HTR-8/SVneo (cell line): ENCODE measurements around the gene LYPD6.
"Not testable (repeated sequence)": the region's sequence is repeated elsewhere in the genome, so short reads cannot be mapped to it uniquely, and the experiment has no call there.

Source experiments
- DNase-seq: peaks from one replicate; pipeline ENCODE4 v3.0.0; 2011; ENCODE audit warnings: low spot score, mixed read lengths; ENCODE audit not compliant: insufficient read length
- FAIRE-seq: peaks from 2 replicates; lab custom pipeline; 2011; peaks lifted over from hg19 to GRCh38; lab: Jason Lieb, UNC

LYPD6 gene

GRCh38 chr2:149330127-149331022 is at the start of gene LYPD6:
LYPD6 (plus strand) TSS chr2:149330587; CDS start chr2:149437709, 107,122 bp downstream.
- peak; percentile 72 for DNase-seq
- FAIRE-seq: peak; percentile 92

- no peak for DNase-seq
- FAIRE-seq: no peak
Observed at GRCh38 chr2:149281441-149281840, 48.9 kb upstream of the LYPD6 start.

GRCh38 chr2:149290662-149291061 is 39.7 kb upstream of the LYPD6 start:
- DNase-seq: no peak
- no peak for FAIRE-seq

- FAIRE-seq (no peak), DNase-seq (no peak)
Observed at GRCh38 chr2:149291881-149292280, 38.5 kb upstream of the LYPD6 start.

GRCh38 chr2:149296031-149296430 is 34.4 kb upstream of the LYPD6 start:
- no peak for FAIRE-seq

GRCh38 chr2:149307014-149307413 is 23.4 kb upstream of the LYPD6 start:
- DNase-seq: no peak
- no peak for FAIRE-seq

More at GRCh38 chr2:149296031-149296430, 34.4 kb upstream of the LYPD6 start:
- no peak for DNase-seq

- DNase-seq (no peak), FAIRE-seq (no peak)
Observed at GRCh38 chr2:149310349-149310748, 20.0 kb upstream of the LYPD6 start.

GRCh38 chr2:149312039-149312438 is 18.3 kb upstream of the LYPD6 start:
- DNase-seq (no peak), FAIRE-seq (no peak)

GRCh38 chr2:149313512-149313972 is 16.8 kb upstream of the LYPD6 start:
- FAIRE-seq: peak; percentile 60
- peak; percentile 62 for DNase-seq

GRCh38 chr2:149314687-149315086 is 15.7 kb upstream of the LYPD6 start:
- no peak for DNase-seq
- FAIRE-seq: no peak

GRCh38 chr2:149315461-149315860 is 14.9 kb upstream of the LYPD6 start:
- DNase-seq: no peak
- FAIRE-seq: no peak

- not testable (repeated sequence) for FAIRE-seq, DNase-seq
Observed at GRCh38 chr2:149318566-149318965, 11.8 kb upstream of the LYPD6 start.

- FAIRE-seq: no peak
- DNase-seq: no peak
Observed at GRCh38 chr2:149320362-149320761, 10.0 kb upstream of the LYPD6 start.

- DNase-seq (peak; percentile 13), FAIRE-seq (no peak)
Observed at GRCh38 chr2:149329068-149329467, 1.3 kb upstream of the LYPD6 start.

GRCh38 chr2:149329489-149330126 is 779 bp upstream of the LYPD6 start:
- DNase-seq: peak; percentile 86
- no peak for FAIRE-seq

GRCh38 chr2:149331023-149331400 is 625 bp downstream of the LYPD6 start:
- FAIRE-seq: no peak

GRCh38 chr2:149332364-149332763 is 2.0 kb downstream of the LYPD6 start:
- DNase-seq (no peak), FAIRE-seq (no peak)

More at GRCh38 chr2:149331023-149331400, 625 bp downstream of the LYPD6 start:
- DNase-seq: peak; percentile 31

- DNase-seq: no peak
Observed at GRCh38 chr2:149333636-149334035, 3.2 kb downstream of the LYPD6 start.

GRCh38 chr2:149334156-149334555 is 3.8 kb downstream of the LYPD6 start:
- DNase-seq (no peak), FAIRE-seq (no peak)

More at GRCh38 chr2:149333636-149334035, 3.2 kb downstream of the LYPD6 start:
- FAIRE-seq: no peak

GRCh38 chr2:149339324-149339723 is 8.9 kb downstream of the LYPD6 start:
- no peak for FAIRE-seq
- no peak for DNase-seq

- DNase-seq: no peak
- FAIRE-seq: no peak
Observed at GRCh38 chr2:149342509-149342908, 12.1 kb downstream of the LYPD6 start.
